ENCODE data around the gene TSPAN16. TPM values are rescaled to one million over a fixed set of nuclear protein-coding genes. Genes with fewer than 3 reads are reported as not detected.

TSPAN16 gene
- total RNA-seq, 1 experiment from 2014 or later: not detected

- no peak within 1 kb of the TSS for H2BK12ac ChIP-seq (ENCODE audit: insufficient read length, low read depth, low read length)
- no peaks in the 10 kb centered on the region for H3K27me3 ChIP-seq (ENCODE audit: insufficient read depth, low read length)
- no peaks in the 10 kb centered on the region for H3K79me2 ChIP-seq (ENCODE audit: insufficient read depth, low read length)
- peak; percentile 99 for DNase-seq
- no peak within 1 kb of the TSS for H3K56ac ChIP-seq (ENCODE audit: insufficient read length, low read depth, low read length)
- H3K9me3 ChIP-seq (ENCODE audit: control insufficient read depth, low read depth, low read length): no peaks in the 10 kb centered on the region
- peak within 1 kb of the TSS; percentile 89 to 97 (median 96); a peak in 6 of 7 replicates for H3K27ac Mint-ChIP-seq
- H3K9ac ChIP-seq (ENCODE audit: extremely low read depth, insufficient read length, low read length): peak within 1 kb of the TSS; percentile 55
- peaks cover 16 to 19% of the 10 kb centered on the region in 2 experiments for H3K4me1 Mint-ChIP-seq
- peaks cover 9% of the 10 kb centered on the region for H3K27me3 Mint-ChIP-seq (ENCODE audit: low read depth)
- TF ChIP-seq, protein P1, sequence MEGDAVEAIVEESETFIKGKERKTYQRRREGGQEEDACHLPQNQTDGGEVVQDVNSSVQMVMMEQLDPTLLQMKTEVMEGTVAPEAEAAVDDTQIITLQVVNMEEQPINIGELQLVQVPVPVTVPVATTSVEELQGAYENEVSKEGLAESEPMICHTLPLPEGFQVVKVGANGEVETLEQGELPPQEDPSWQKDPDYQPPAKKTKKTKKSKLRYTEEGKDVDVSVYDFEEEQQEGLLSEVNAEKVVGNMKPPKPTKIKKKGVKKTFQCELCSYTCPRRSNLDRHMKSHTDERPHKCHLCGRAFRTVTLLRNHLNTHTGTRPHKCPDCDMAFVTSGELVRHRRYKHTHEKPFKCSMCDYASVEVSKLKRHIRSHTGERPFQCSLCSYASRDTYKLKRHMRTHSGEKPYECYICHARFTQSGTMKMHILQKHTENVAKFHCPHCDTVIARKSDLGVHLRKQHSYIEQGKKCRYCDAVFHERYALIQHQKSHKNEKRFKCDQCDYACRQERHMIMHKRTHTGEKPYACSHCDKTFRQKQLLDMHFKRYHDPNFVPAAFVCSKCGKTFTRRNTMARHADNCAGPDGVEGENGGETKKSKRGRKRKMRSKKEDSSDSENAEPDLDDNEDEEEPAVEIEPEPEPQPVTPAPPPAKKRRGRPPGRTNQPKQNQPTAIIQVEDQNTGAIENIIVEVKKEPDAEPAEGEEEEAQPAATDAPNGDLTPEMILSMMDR (conservative IDR thresholded peaks at IDR 0.05): no peak
- H2AK5ac ChIP-seq (ENCODE audit: insufficient read length, low read length): no peak within 1 kb of the TSS
- no peak within 1 kb of the TSS for H2BK5ac ChIP-seq (ENCODE audit: insufficient read length, low read length)
- H4K8ac ChIP-seq (replicated peaks; ENCODE audit: insufficient read length, low read depth, low read length): no peak within 1 kb of the TSS
- no peak within 1 kb of the TSS for H2BK15ac ChIP-seq (ENCODE audit: low read depth, low read length)
- no peaks in the 10 kb centered on the region for H4K20me1 ChIP-seq (ENCODE audit: control insufficient read depth, insufficient read depth, insufficient read length)
- H3T11ph ChIP-seq (ENCODE audit: low read length): no peak within 1 kb of the TSS
- H3K4me2 ChIP-seq (ENCODE audit: insufficient read depth, insufficient read length, low read length): peak within 1 kb of the TSS; percentile 94
- H3K23ac ChIP-seq (ENCODE audit: insufficient read length, low read depth, low read length): no peak within 1 kb of the TSS
- H4K5ac ChIP-seq (ENCODE audit: insufficient read length, low read depth, low read length): no peak within 1 kb of the TSS
- H3K14ac ChIP-seq (ENCODE audit: insufficient read depth, low read length): no peak within 1 kb of the TSS
- no peak within 1 kb of the TSS for H2BK120ac ChIP-seq (ENCODE audit: low read depth, low read length, poor library complexity, severe bottlenecking)
- no CpG with 5 or more reads among the region's 50 CpGs for WGBS (ENCODE audit: extremely low coverage, insufficient read length, low lambda C conversion rate)
- H2AFZ ChIP-seq (ENCODE audit: low read length): peak within 1 kb of the TSS; percentile 24
- H3K79me1 ChIP-seq (ENCODE audit: insufficient read depth, low read depth, low read length, poor library complexity, severe bottlenecking): no peaks in the 10 kb centered on the region
- H4K91ac ChIP-seq (ENCODE audit: insufficient read length, low read depth, low read length): no peak within 1 kb of the TSS
- H3K18ac ChIP-seq (ENCODE audit: insufficient read length, low read depth, low read length): no peak within 1 kb of the TSS
- H3K4me1 ChIP-seq (ENCODE audit: insufficient read depth, low read length): no peaks in the 10 kb centered on the region; the same call in 1 of the 2 replicates
- peaks cover 8% of the 10 kb centered on the region for H3K23me2 ChIP-seq (ENCODE audit: insufficient read length, low read depth, low read length, poor library complexity, severe bottlenecking)
- peak within 1 kb of the TSS; percentile 93 to 94 for H3K4me3 Mint-ChIP-seq
- peaks cover 3 to 7% of the 10 kb centered on the region in 2 experiments; a peak in 3 of 5 replicates for H3K9me3 Mint-ChIP-seq
- no peak within 1 kb of the TSS for H3K4ac ChIP-seq (ENCODE audit: low read depth, low read length)
- no peak within 1 kb of the TSS for H3K27ac ChIP-seq (ENCODE audit: insufficient read length, low read depth, low read length)
- H2BK20ac ChIP-seq (ENCODE audit: low read depth, low read length, poor library complexity, severe bottlenecking): no peak within 1 kb of the TSS
- peaks cover 0 to 14% (median 13%) of the 10 kb centered on the region in 3 experiments; a peak in 5 of 7 replicates for H3K36me3 Mint-ChIP-seq (ENCODE audit: insufficient read depth in 1 of 3, low read depth in 3 of 3)
These were observed 50.4 kb downstream of the TSPAN16 start, which contains the start of the genes CCDC159 and TMEM205 for GRCh38 chr19:11346104-11346940. TSS of gene CCDC159 (plus strand) at chr19:11346519. CDS start at chr19:11346607, 88 bp downstream. TSS of gene TMEM205 (minus strand) at chr19:11346268. CDS start at chr19:11345619, 649 bp downstream.

Data from H9 (cell line).